Stimulated activated CD8-positive, alpha-beta memory T cell treated with anti-CD3 and anti-CD28 coated beads, Interleukin-12 subunit alpha, Interleukin-12 subunit beta, amount 100 ng/mL, for 1 hour (primary cell): ENCODE data around the gene SLC10A7.

Source experiments
- DNase-seq: peaks from one replicate; pipeline ENCODE4 v3.0.0-alpha.2; 2020; ENCODE audit warnings: low read depth

The SLC10A7 gene

GRCh38 chr4:146521541-146522097, at the start of gene SLC10A7:
TSS of gene SLC10A7 (minus strand) at chr4:146521940. CDS start at chr4:146521717, 223 bp downstream.
- peak; percentile 36 for DNase-seq

- no peak for DNase-seq
Measured at GRCh38 chr4:146567396-146567795, 45.7 kb upstream of the SLC10A7 start.

- no peak for DNase-seq
Measured at GRCh38 chr4:146564492-146564891, 42.8 kb upstream of the SLC10A7 start.

GRCh38 chr4:146550161-146550560, 28.4 kb upstream of the SLC10A7 start:
- no peak for DNase-seq

- no peak for DNase-seq
Measured at GRCh38 chr4:146548443-146548842, 26.7 kb upstream of the SLC10A7 start.

- DNase-seq = no peak
Measured at GRCh38 chr4:146545102-146545501, 23.4 kb upstream of the SLC10A7 start.

GRCh38 chr4:146534178-146534577, 12.4 kb upstream of the SLC10A7 start:
- DNase-seq = no peak

GRCh38 chr4:146525754-146526153, 4.0 kb upstream of the SLC10A7 start:
- DNase-seq = no peak

GRCh38 chr4:146524663-146525062, 2.9 kb upstream of the SLC10A7 start:
- no peak for DNase-seq

- no peak for DNase-seq
Measured at GRCh38 chr4:146522869-146523205, 1.1 kb upstream of the SLC10A7 start.

- DNase-seq = peak; percentile 73
Measured at GRCh38 chr4:146522098-146522868, 543 bp upstream of the SLC10A7 start.

- DNase-seq = no peak
Measured at GRCh38 chr4:146520896-146521540, 722 bp downstream of the SLC10A7 start.

- no peak for DNase-seq
Measured at GRCh38 chr4:146514651-146515357, 6.9 kb downstream of the SLC10A7 start.

- no peak for DNase-seq
Measured at GRCh38 chr4:146513548-146513947, 8.2 kb downstream of the SLC10A7 start.

- DNase-seq = no peak
Measured at GRCh38 chr4:146511381-146511780, 10.4 kb downstream of the SLC10A7 start.

- no peak for DNase-seq
Measured at GRCh38 chr4:146510942-146511341, 10.8 kb downstream of the SLC10A7 start.

GRCh38 chr4:146508229-146508939, 13.4 kb downstream of the SLC10A7 start:
- DNase-seq = no peak

GRCh38 chr4:146507632-146508031, 14.1 kb downstream of the SLC10A7 start:
- no peak for DNase-seq

- no peak for DNase-seq
Measured at GRCh38 chr4:146506272-146506671, 15.5 kb downstream of the SLC10A7 start.

GRCh38 chr4:146500216-146500615, 21.5 kb downstream of the SLC10A7 start:
- DNase-seq = no peak

- no peak for DNase-seq
Measured at GRCh38 chr4:146498291-146498690, 23.4 kb downstream of the SLC10A7 start.

- no peak for DNase-seq
Measured at GRCh38 chr4:146495269-146495668, 26.5 kb downstream of the SLC10A7 start.
